Subcutaneous abdominal adipose tissue (tissue), 5 donors: ENCODE measurements around the gene RAC2.

Experiments
- H3K27ac ChIP-seq: one replicate; pipeline ENCODE4 v1.7.0; 2013; ENCODE audit warnings: low read depth, mild to moderate bottlenecking, inconsistent platforms, low read length, moderate library complexity
- H3K27me3 ChIP-seq, 5 donors: one replicate each; pipeline ENCODE4 v1.7.0; 2013; ENCODE audit warnings: low read length in 5 of 5, inconsistent platforms in 1 of 5; ENCODE audit not compliant: control insufficient read depth in 5 of 5, insufficient read depth in 4 of 5
- H3K36me3 ChIP-seq, 5 donors: one replicate each; pipeline ENCODE4 v1.7.0; 2013; ENCODE audit warnings: low read length in 5 of 5; ENCODE audit not compliant: control insufficient read depth in 5 of 5, insufficient read depth in 5 of 5
- H3K4me1 ChIP-seq, 5 donors: one replicate each; pipeline ENCODE4 v1.7.0; 2013; ENCODE audit warnings: low read length in 5 of 5, mild to moderate bottlenecking in 3 of 5, moderate library complexity in 1 of 5; ENCODE audit not compliant: control insufficient read depth in 5 of 5, insufficient read depth in 5 of 5
- H3K4me3 ChIP-seq, 5 donors: one replicate each; pipeline ENCODE4 v1.7.0; 2013; ENCODE audit warnings: low read length in 5 of 5, low read depth in 1 of 5
- H3K9ac ChIP-seq, 5 donors: one replicate each; pipeline ENCODE4 v1.7.0; 2013; ENCODE audit warnings: low read length in 5 of 5, mild to moderate bottlenecking in 4 of 5, moderate library complexity in 3 of 5
- H3K9me3 ChIP-seq, 5 donors: one replicate each; pipeline ENCODE4 v1.7.0; 2013; ENCODE audit warnings: low read length in 5 of 5; ENCODE audit not compliant: control insufficient read depth in 5 of 5
- donor health status: healthy.
- donor health status: healthy.
- donor health status: healthy.
- donor health status: healthy.
- donor health status: healthy.

RAC2 gene

DNA sequence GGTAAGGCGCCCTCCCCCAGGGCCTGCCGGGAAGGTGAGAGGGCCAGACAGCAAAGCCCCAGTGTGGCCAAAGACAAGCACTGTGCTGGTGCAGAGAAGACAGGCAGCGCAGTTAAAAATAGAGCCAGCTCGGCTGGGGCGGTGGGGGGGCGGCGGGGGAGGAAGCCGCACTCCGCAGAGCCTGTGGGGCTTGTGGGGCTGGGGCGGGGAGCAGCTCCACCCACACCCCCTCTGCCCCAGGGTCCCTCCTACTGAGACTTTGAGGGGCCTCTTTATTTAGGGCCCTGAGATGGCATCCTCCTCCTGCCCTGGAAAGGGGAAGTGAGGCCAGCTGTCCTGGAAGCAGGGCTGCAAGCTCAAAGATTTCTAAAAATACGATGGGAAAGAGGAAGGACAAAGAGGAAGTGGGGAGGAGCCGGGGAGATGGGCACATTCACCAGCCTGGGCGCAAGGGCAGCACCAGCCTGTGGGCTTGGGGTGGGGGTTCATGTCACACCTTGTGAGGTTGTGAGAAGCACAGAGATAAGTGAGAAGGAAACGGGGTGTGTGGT lies 40.8 kb upstream of the RAC2 start:
- Histone ChIP-seq H3K27ac (no peak overlapping the region), H3K4me1 (peaks cover 0 to 46% (median 11%) of the 10 kb centered on the region in 5 donors), H3K36me3 (peaks cover 0 to 15% (median 0%) of the 10 kb centered on the region in 5 donors), H3K9ac (no peak overlapping the region), H3K27me3 (peaks cover 9 to 36% (median 28%) of the 10 kb centered on the region in 5 donors), H3K4me3 (peak overlapping the region in 3 of 5 donors; percentile 42 to 70 (median 66)), H3K9me3 (peaks cover 0 to 4% (median 0%) of the 10 kb centered on the region in 5 donors)

- Histone ChIP-seq H3K27ac (peak overlapping the region; percentile 10), H3K36me3 (peaks cover 0 to 15% (median 0%) of the 10 kb centered on the region in 5 donors), H3K4me1 (peaks cover 0 to 46% (median 11%) of the 10 kb centered on the region in 5 donors), H3K4me3 (peak overlapping the region; percentile 28 to 70 (median 58)), H3K27me3 (peaks cover 9 to 39% (median 31%) of the 10 kb centered on the region in 5 donors), H3K9me3 (peaks cover 0 to 4% (median 0%) of the 10 kb centered on the region in 5 donors), H3K9ac (peak overlapping the region in 4 of 5 donors; percentile 8 to 52 (median 34))
Measured at GRCh38 chr22:37284126-37284804, 40.2 kb upstream of the RAC2 start.

- Histone ChIP-seq H3K27ac (peak overlapping the region; percentile 10), H3K4me1 (peaks cover 0 to 43% (median 11%) of the 10 kb centered on the region in 5 donors), H3K9me3 (peaks cover 0 to 4% (median 2%) of the 10 kb centered on the region in 5 donors), H3K27me3 (peaks cover 9 to 47% (median 31%) of the 10 kb centered on the region in 5 donors), H3K36me3 (peaks cover 0 to 7% (median 0%) of the 10 kb centered on the region in 5 donors), H3K9ac (peak overlapping the region in 4 of 5 donors; percentile 26 to 75 (median 68)), H3K4me3 (peak overlapping the region; percentile 28 to 72 (median 66))
Measured at GRCh38 chr22:37283393-37283937, 39.4 kb upstream of the RAC2 start.

GRCh38 chr22:37282385-37282677 lies 38.3 kb upstream of the RAC2 start, which contains the start of gene CYTH4:
TSS of gene CYTH4 (plus strand) at chr22:37282508. CDS start at chr22:37282570, 62 bp downstream.
- H3K9ac ChIP-seq: peak within 1 kb of the TSS in 3 of 5 donors; percentile 63 to 75 (median 72)
- H3K27me3 ChIP-seq: peaks cover 9 to 54% (median 31%) of the 10 kb centered on the region in 5 donors
- H3K27ac ChIP-seq: peak within 1 kb of the TSS; percentile 35
- peak within 1 kb of the TSS; percentile 28 to 72 (median 66) for H3K4me3 ChIP-seq
- H3K9me3 ChIP-seq: peaks cover 0 to 4% (median 2%) of the 10 kb centered on the region in 5 donors
- H3K4me1 ChIP-seq: peaks cover 0 to 45% (median 7%) of the 10 kb centered on the region in 5 donors
- H3K36me3 ChIP-seq: peaks cover 0 to 3% (median 0%) of the 10 kb centered on the region in 5 donors

GRCh38 chr22:37281646-37282384 lies 37.7 kb upstream of the RAC2 start:
- H3K4me1 ChIP-seq: peaks cover 0 to 40% (median 7%) of the 10 kb centered on the region in 5 donors
- H3K9ac ChIP-seq: no peak overlapping the region
- peak overlapping the region in 3 of 5 donors; percentile 19 to 70 (median 34) for H3K4me3 ChIP-seq
- H3K27ac ChIP-seq: peak overlapping the region; percentile 35
- H3K27me3 ChIP-seq: peaks cover 9 to 55% (median 31%) of the 10 kb centered on the region in 5 donors
- peaks cover 0 to 2% (median 0%) of the 10 kb centered on the region in 5 donors for H3K36me3 ChIP-seq
- peaks cover 0 to 4% (median 2%) of the 10 kb centered on the region in 5 donors for H3K9me3 ChIP-seq

- Histone ChIP-seq H3K9ac (no peak overlapping the region), H3K4me3 (no peak overlapping the region), H3K4me1 (peaks cover 0 to 33% (median 6%) of the 10 kb centered on the region in 5 donors), H3K27ac (no peak overlapping the region), H3K36me3 (no peaks in the 10 kb centered on the region), H3K27me3 (peaks cover 9 to 52% (median 25%) of the 10 kb centered on the region in 5 donors), H3K9me3 (peaks cover 0 to 4% (median 2%) of the 10 kb centered on the region in 5 donors)
Measured at GRCh38 chr22:37281195-37281594, 37.1 kb upstream of the RAC2 start.

DNA sequence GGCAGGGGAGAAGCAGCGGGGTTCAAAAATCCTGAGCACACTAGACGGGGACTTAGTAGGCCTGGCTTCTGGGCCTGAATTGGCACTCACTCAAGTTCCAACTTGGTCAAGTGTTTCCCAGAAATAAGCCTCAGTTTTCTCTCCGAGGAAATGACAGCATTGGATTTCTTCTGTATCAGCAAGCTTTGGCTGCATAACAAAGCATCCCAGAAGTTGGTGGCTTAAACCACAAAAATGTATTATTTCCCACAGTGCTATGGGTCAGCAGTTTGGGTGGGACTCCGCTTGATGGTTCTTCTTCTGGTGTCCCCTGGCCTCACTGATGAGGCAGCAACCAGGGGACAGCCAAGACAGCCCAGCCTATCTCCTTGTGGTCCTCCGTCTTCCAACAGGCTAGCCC lies 36.6 kb upstream of the RAC2 start:
- Histone ChIP-seq H3K36me3 (no peaks in the 10 kb centered on the region), H3K4me1 (peaks cover 0 to 32% (median 2%) of the 10 kb centered on the region in 5 donors), H3K27me3 (peaks cover 9 to 51% (median 23%) of the 10 kb centered on the region in 5 donors), H3K27ac (no peak overlapping the region), H3K4me3 (no peak overlapping the region), H3K9ac (no peak overlapping the region), H3K9me3 (peaks cover 0 to 4% (median 2%) of the 10 kb centered on the region in 5 donors)

- no peak overlapping the region for H3K27ac ChIP-seq
- peaks cover 9 to 59% (median 30%) of the 10 kb centered on the region in 5 donors for H3K27me3 ChIP-seq
- no peak overlapping the region for H3K4me3 ChIP-seq
- H3K4me1 ChIP-seq: peaks cover 0 to 41% (median 3%) of the 10 kb centered on the region in 5 donors
- H3K36me3 ChIP-seq: no peaks in the 10 kb centered on the region
- peaks cover 0 to 4% (median 2%) of the 10 kb centered on the region in 5 donors for H3K9me3 ChIP-seq
- H3K9ac ChIP-seq: no peak overlapping the region
Measured at GRCh38 chr22:37279331-37280181, 35.5 kb upstream of the RAC2 start.

DNA sequence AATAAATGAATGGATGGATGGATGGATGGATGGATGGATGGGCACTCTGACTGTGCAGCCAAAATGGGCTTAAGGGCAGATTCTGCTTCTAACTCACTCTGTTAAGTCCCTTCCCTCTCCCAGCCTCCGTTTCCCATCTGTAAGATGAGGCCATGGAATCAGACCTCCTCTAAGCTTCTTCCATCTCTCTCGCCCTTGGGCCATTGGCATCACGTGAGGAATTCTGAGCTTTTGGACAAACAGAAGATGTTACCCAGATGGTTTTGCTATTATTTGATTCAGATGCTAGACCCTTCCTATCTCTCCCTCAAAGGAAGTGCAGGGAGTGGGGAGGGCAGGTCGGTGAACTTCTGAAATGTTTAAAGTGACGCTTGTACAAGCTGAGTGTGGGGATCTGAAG lies 34.2 kb upstream of the RAC2 start:
- H3K27ac ChIP-seq: no peak overlapping the region
- H3K36me3 ChIP-seq: no peaks in the 10 kb centered on the region
- H3K27me3 ChIP-seq: peaks cover 0 to 52% (median 28%) of the 10 kb centered on the region in 5 donors
- H3K4me3 ChIP-seq: no peak overlapping the region
- no peak overlapping the region for H3K9ac ChIP-seq
- H3K4me1 ChIP-seq: peaks cover 0 to 54% (median 12%) of the 10 kb centered on the region in 5 donors
- peaks cover 0 to 4% (median 2%) of the 10 kb centered on the region in 5 donors for H3K9me3 ChIP-seq
